Loucy (cell line): ENCODE data around the gene LSM12.
"Not testable (repeated sequence)": the region's sequence is repeated elsewhere in the genome, so short reads cannot be mapped to it uniquely, and the experiment has no call there.

Experiments
- H2AFZ ChIP-seq: fragments of 200-600 bp; sonication (generic); 2 replicates; pipeline ENCODE4 v1.6.0; 2016; ENCODE audit warnings: antibody characterized with exemption, mild to moderate bottlenecking, low read length, moderate library complexity
- H3F3A ChIP-seq: fragments of 200-600 bp; 2 replicates; pipeline ENCODE4 v1.6.0; 2016; ENCODE audit warnings: antibody characterized with exemption, low read depth, mild to moderate bottlenecking
- H3K27me3 ChIP-seq: fragments of 200-600 bp; sonication (generic); 2 replicates; pipeline ENCODE4 v1.6.1; 2014; ENCODE audit warnings: low read length, mild to moderate bottlenecking; ENCODE audit not compliant: insufficient read depth, poor library complexity, severe bottlenecking
- H3K36me3 ChIP-seq: fragments of 200-600 bp; sonication (generic); 2 replicates; pipeline ENCODE4 v1.6.1; 2016; ENCODE audit warnings: low read length; ENCODE audit not compliant: insufficient read depth
- H3K4me1 ChIP-seq: fragments of 200-600 bp; sonication (generic); 2 replicates; pipeline ENCODE4 v1.5.1; 2014; ENCODE audit warnings: low read length, mild to moderate bottlenecking; ENCODE audit not compliant: insufficient read depth, poor library complexity, severe bottlenecking
- H3K4me2 ChIP-seq: fragments of 200-600 bp; sonication (generic); 2 replicates; pipeline ENCODE4 v1.6.0; 2014; ENCODE audit warnings: antibody characterized with exemption, low read length, low read depth, mild to moderate bottlenecking; ENCODE audit not compliant: poor library complexity, severe bottlenecking
- H3K4me3 ChIP-seq: fragments of 200-600 bp; sonication (generic); 2 replicates; pipeline ENCODE4 v1.5.1; 2014; ENCODE audit warnings: low read length, mild to moderate bottlenecking, mixed read lengths; ENCODE audit not compliant: poor library complexity, severe bottlenecking
- H3K79me2 ChIP-seq: fragments of 200-600 bp; sonication (generic); 2 replicates; pipeline ENCODE4 v1.6.1; 2014; ENCODE audit warnings: low read length; ENCODE audit not compliant: insufficient read depth
- H3K9ac ChIP-seq: fragments of 200-600 bp; sonication (generic); 2 replicates; pipeline ENCODE4 v1.6.0; 2014; ENCODE audit warnings: mild to moderate bottlenecking, low read depth, low read length, moderate library complexity; ENCODE audit not compliant: poor library complexity, severe bottlenecking
- H3K9me2 ChIP-seq: fragments of 200-600 bp; sonication (generic); replicated peaks from 2 replicates; pipeline ENCODE4 v1.6.1; 2016; ENCODE audit warnings: low read depth, low read length, mixed read lengths
- H3K9me3 ChIP-seq: fragments of 200-600 bp; sonication (generic); 2 replicates; pipeline ENCODE4 v1.6.1; 2014; ENCODE audit warnings: mild to moderate bottlenecking, antibody characterized with exemption, low read length, low read depth; ENCODE audit not compliant: insufficient read depth
- H4K20me1 ChIP-seq: fragments of 200-600 bp; sonication (generic); 2 replicates; pipeline ENCODE4 v1.6.0; 2014; ENCODE audit warnings: antibody characterized with exemption, low read length, mild to moderate bottlenecking; ENCODE audit not compliant: insufficient read depth, poor library complexity, severe bottlenecking
- CTCF ChIP-seq: fragments of 200-600 bp; sonication (generic); conservative IDR thresholded peaks from 2 replicates; pipeline ENCODE4 v1.5.1; 2014; ENCODE audit warnings: mild to moderate bottlenecking, antibody characterized with exemption, low read length
- EZH2phosphoT487 ChIP-seq: fragments of 200-600 bp; IDR thresholded peaks from 2 replicates; pipeline ENCODE4 v1.6.1; 2018; ENCODE audit warnings: antibody characterized with exemption, mild to moderate bottlenecking, moderate library complexity, borderline replicate concordance

The LSM12 gene

GRCh38 chr17:44105483-44105882 lies 39.0 kb upstream of the LSM12 start:
- H3K9me2 ChIP-seq = no peaks in the 10 kb centered on the region
- no peak overlapping the region for H2AFZ ChIP-seq
- H3K27me3 ChIP-seq = no peaks in the 10 kb centered on the region
- 0 out of 2 replicates have a peak, but pooled peaks cover 4% of the 10 kb centered on the region for H3K36me3 ChIP-seq
- H3K4me3 ChIP-seq = peak overlapping the region; percentile 37
- peak overlapping the region; percentile 97 for H3K4me2 ChIP-seq
- peaks cover 31% of the 10 kb centered on the region for H4K20me1 ChIP-seq
- H3K9ac ChIP-seq = peak overlapping the region; percentile 41
- no peaks in the 10 kb centered on the region for H3F3A ChIP-seq
- no peaks in the 10 kb centered on the region for H3K9me3 ChIP-seq
- peaks cover 70% of the 10 kb centered on the region for H3K79me2 ChIP-seq
- TF ChIP-seq EZH2phosphoT487 (no peak), CTCF (no peak)
- peaks cover 49% of the 10 kb centered on the region for H3K4me1 ChIP-seq

- Histone ChIP-seq H2AFZ (no peak overlapping the region), H3K4me1 (peaks cover 27% of the 10 kb centered on the region), H3K4me3 (no peak overlapping the region), H3F3A (no peaks in the 10 kb centered on the region), H3K36me3 (0 out of 2 replicates have a peak, but pooled peaks cover 4% of the 10 kb centered on the region), H3K4me2 (no peak overlapping the region), H3K27me3 (no peaks in the 10 kb centered on the region), H4K20me1 (peaks cover 12% of the 10 kb centered on the region), H3K9me3 (no peaks in the 10 kb centered on the region), H3K79me2 (peaks cover 46% of the 10 kb centered on the region), H3K9me2 (no peaks in the 10 kb centered on the region), H3K9ac (no peak overlapping the region)
- no peak for TF ChIP-seq EZH2phosphoT487
- no peak for TF ChIP-seq CTCF
Observed at GRCh38 chr17:44102849-44103622, 36.6 kb upstream of the LSM12 start.

GRCh38 chr17:44101858-44102257 lies 35.4 kb upstream of the LSM12 start:
- not testable (repeated sequence) for H3K4me2 ChIP-seq, H3K36me3 ChIP-seq, H3K4me3 ChIP-seq, H3K27me3 ChIP-seq, H3K9me2 ChIP-seq, H3K9me3 ChIP-seq, H3F3A ChIP-seq, H4K20me1 ChIP-seq, H2AFZ ChIP-seq, H3K9ac ChIP-seq
- H3K79me2 ChIP-seq = peaks cover 44% of the 10 kb centered on the region; the same call in 1 of the 2 replicates
- peaks cover 28% of the 10 kb centered on the region for H3K4me1 ChIP-seq
